HG03521 (cell line): ENCODE results near the gene TMEM253.
A peak's percentile ranks its signal among the peaks of the same experiment; 100 is the strongest.

Source experiments
- ATAC-seq: cut with Tn5 transposase; IDR thresholded peaks from one replicate; pipeline ENCODE4 v1.9.1; 2021; ENCODE audit warnings: mild to moderate bottlenecking, moderate library complexity; ENCODE audit not compliant: unreplicated experiment

TMEM253 gene

DNA sequence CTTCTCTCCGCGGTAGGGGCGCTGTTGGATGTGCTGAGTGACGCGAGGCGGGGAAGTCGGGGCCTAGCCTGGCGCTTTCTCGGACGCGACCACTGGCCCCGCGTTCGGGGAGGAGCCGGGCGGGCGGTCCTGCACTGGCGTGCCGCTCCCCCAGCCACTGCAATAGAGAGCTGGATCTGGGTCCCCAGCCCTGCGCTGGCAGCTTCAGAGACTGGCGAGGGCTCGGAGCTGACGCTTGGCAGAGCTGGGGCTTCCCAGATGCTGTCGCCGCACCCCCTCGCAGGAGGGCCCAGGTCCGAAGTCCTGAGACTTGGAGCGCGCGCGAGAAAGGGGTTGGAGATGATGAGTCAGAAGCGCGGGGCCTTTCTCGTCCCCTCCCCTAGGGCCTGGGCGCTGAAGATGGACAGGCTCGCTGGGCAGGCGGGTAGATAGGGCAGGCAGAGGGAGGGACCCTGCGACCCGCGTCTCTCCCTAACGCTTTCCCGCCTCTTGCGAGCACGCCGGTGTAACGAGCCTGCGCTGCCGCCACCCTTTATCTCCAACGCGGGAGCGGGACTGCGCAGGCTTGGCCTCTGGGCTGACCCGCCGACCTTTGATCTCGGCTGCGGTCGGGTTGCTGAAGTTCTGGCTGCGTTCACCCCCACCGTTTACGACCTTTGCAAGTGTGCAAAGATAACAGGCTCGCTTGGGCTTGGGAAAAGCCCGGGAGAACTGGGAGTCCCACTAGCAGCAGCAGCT is 3.0 kb downstream of the TMEM253 start:
- ATAC-seq, result peak; percentile 89

DNA sequence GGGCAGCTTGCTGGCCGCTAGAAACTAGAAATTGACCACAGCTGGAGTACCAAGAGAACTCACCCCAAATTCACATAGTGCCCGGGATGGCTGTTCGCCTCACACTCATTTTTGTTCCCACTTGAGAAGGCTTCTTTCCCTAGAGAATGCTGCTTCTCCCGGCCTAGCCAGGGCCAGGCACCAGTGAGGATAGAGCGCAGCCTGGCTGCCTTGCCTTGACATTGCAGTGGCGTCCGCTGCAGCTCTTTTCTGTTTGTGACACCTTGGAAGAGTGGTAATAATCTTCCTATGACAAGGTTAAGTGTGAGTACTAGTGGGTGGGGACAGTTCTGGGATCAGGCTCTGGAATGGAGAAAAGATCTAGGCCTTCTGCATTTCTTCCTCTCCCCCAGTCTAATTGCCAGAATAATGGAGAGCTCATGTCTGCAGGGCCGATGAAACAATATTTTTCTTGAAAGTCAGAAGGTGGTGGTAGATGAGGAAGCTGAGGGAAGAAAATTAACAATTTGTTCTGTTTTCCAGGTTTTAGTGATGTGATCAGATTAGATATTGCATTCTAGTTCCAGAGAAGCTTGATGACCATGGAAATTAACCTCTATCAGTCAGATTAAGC is 3.7 kb downstream of the TMEM253 start:
- ATAC-seq, result no peak

DNA sequence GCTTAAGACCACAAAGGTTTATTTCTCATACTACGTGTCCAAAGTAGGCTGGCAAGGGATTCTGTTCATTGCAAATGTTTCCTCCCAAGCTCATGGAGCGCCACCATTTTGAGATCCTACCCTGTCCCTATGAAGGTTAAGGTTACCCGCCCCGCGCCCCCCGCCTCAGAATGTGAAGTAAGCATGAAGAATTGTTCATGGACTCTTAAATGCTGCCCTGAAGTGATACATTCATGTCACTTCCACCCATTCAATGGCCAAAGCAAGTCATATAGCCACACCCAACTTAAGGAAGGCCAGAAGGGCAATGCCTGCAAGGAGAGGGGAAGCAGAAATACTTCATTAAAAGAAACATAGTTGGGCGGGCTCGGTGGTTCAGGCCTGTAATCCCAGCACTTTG is 4.2 kb downstream of the TMEM253 start:
- ATAC-seq, result no peak

- ATAC-seq, result no peak
These were observed 5.3 kb downstream of the TMEM253 start for GRCh38 chr14:21106176-21106497.

DNA sequence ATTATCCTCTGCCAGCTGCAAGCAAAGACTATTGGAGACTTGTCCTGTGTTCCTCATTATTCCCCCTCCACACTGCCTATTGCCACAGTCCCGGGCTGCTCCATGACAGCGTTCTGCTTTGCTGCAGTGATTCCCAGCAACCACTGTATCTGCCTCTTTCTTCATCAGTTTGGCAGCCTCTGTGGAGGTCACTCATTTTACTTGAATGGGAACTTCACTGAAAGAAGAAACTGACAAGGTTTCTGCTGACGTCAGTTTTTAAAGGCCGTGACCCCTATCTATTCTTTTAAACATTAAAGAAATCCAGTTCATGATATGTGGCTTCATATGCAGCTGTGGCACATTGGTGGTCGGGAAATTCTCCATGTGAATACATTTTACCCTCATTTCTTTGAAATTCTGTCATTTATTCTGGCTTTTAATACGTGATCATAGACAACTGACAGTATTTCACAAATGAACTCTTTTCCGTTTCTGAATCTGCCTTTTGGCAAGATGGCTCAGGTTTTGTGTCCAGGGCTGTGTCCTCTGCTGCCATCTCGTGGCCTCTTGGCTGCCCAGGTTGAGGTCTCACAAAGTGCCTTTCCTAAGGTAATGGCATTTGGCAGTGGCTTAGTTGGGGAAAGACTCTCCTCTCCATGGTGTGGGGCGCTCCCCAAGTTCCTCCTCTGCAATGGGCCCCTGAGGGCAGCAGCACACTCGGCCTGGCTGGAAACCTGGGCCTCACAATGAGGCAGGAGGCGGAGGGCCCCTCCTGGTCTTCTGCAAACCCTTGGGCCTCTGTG is 5.8 kb downstream of the TMEM253 start:
- no peak for ATAC-seq

DNA sequence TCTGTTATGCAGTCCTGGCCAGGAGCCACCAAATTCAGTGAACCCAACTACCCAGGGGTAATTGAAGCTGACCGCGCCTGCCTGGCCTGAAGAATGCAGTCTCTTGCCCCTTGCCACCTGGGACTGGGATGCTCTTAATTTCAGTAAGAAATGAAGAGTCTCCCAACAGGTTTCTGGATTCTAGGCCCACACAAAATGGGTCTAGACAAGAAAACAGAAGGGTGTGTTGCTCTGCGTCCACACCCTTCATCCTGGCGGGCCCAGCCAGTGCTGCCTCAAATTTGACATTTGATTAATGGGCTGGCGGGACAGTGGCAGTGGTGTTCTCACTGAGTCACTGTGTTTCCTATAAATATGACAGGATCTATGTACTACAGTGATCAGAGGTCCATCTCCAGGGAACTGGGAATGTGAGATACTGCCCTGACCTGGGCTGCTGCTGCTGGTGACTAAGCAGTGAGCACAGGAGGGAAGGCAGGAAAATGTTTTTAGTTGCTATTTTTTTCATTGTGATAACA is 6.5 kb downstream of the TMEM253 start:
- no peak for ATAC-seq

DNA sequence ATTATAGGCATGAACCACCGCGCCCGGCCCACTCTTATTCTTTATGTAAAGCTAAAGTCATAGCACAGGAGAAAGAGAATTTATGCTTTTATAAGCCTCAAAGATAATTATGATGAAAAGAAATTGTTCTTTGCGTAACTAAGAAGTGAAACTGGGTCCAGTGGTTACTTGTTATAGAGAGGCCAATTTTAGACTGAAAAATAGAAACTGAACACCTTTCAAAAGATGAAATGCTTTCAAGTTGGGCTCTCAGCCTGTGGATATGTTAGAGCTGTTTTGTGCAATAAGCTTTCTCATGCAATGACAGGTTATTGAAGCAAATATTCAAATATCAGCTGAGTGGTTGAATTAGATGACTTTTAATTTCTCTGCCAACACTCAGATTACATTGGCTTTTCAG is 7.9 kb downstream of the TMEM253 start:
- no peak for ATAC-seq

- no peak for ATAC-seq
These were observed 8.7 kb downstream of the TMEM253 start for GRCh38 chr14:21109377-21110138.

- ATAC-seq, result no peak
These were observed 11.4 kb downstream of the TMEM253 start for GRCh38 chr14:21112255-21112654.

- ATAC-seq, result no peak
These were observed 12.5 kb downstream of the TMEM253 start for GRCh38 chr14:21113369-21113768.

- ATAC-seq, result no peak
These were observed 18.1 kb downstream of the TMEM253 start for GRCh38 chr14:21118933-21119332.

GRCh38 chr14:21120686-21121085 is 19.8 kb downstream of the TMEM253 start:
- no peak for ATAC-seq

DNA sequence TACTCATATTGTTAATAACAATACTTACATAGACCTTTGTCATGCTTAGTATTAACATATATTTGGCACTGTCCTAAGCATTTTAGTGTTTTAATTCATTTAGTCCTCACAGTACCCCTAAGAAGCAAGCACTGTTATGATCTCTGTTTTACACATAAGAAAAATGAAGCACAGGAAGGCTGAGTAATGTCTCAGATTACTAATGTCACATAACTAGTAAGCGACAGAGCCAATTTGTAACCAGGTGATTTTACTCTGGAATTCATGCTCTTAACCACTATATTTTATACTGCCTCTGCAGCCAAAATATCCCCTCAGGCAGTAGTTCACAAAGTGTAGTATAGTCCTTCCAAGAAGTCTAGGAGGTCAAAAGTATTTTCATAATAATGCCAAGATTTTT is 20.3 kb downstream of the TMEM253 start:
- no peak for ATAC-seq

DNA sequence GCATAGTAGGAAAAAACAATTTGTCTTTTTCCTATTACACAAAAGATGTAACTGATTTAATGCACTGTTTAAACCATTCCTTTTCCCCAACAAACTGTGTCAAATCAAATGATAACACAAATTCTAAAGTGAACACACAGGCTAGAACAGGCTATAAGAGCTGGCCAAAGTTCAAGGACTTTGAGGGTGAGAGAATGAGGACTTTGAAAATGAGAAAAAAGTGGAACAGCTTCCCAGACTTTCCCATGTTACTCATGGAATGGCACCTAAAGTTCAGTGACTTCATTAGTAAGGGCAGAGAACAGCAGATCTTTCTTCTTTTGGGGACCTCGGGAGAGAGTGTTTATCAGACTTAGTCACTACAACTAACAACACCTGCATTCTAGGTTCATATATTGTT is 22.6 kb downstream of the TMEM253 start:
- ATAC-seq, result no peak

GRCh38 chr14:21133901-21134300 is 33.0 kb downstream of the TMEM253 start:
- no peak for ATAC-seq

GRCh38 chr14:21136024-21136423 is 35.2 kb downstream of the TMEM253 start:
- ATAC-seq, result no peak

DNA sequence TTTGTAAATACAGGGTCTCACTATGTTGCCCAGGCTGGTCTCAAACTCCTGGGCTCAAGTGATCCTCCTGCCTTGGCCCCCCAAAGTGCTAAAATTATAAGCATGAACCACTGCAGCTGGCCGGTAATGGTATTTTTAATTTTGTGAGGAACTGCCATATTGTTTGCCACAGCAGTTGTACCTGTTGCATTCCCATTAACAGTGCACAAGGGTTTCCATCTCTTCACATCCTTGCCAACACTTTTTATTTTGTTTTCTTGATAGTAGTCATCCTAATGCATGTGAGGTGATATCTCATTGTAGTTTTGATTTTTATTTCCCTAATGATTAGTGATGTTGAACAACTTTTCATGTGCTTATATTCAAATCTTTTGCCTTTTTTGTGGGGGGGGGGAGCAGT is 41.5 kb downstream of the TMEM253 start:
- no peak for ATAC-seq

DNA sequence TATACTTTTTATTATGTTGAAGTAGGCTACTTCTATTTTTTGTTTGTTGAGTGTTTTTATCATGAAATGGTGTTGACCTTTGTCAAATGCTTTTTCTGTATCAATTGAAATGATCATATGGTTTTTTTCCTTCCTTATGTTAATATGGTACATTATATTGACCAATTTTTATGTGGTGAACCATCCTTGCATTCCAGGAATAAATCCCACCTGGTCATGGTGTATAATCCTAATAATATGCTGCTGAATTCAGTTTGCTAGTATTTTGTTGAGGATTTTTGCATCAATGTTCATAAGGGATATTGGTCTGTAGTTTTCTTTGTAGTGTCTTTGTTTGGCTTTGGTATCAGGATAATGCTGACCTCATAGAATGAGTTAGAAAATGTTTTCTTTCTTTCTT is 44.6 kb downstream of the TMEM253 start:
- no peak for ATAC-seq

DNA sequence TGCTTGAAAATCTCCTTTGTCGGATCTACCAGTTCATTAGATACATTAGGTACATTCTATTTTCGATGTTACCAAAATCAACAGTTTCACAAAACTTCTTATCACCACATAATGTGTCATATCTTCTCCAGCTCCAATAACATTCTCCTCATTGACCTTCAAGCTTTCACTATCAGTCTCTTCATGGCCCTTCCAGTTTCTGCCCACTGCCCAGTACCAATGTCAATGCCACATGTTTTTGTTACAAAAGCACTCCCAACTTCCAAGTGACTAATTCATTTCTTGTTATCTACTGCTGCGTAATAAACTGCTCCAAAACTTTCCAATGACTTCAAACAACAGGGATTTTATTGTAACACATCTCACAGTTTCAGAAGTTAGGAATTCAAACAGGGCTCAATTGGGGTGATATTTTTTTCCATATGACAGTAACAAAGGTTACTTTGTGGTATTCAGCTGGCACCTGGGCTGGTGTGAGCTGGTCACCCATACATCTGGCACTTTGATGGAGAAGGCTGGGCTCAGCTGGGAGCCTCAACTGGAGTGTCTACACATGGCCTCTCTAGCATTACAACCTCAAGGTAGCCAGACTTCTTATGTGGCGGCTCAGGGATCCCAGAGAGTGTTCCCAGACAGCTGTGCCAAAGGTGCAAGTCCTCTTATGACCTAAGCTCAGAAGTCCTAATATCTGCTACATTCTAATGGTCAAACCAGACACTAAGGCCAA is 48.9 kb downstream of the TMEM253 start:
- ATAC-seq, result no peak
